ENCODE results near the gene S100A8. TPM values are rescaled to one million over a fixed set of nuclear protein-coding genes. Genes with fewer than 3 reads are reported as not detected.

Gene S100A8
- polyA plus RNA-seq, 1 donor, result 2.5 TPM

Other genes starting within 250 kb of the S100A8 start
- gene SPRR2G, start 240.2 kb downstream of the S100A8 start, polyA plus RNA-seq, result not detected
- not detected for gene LELP1, start 187.6 kb downstream of the S100A8 start, polyA plus RNA-seq
- 0.06 TPM for gene PRR9, start 173.5 kb downstream of the S100A8 start, polyA plus RNA-seq
- not detected for gene LORICRIN, start 131.4 kb downstream of the S100A8 start, polyA plus RNA-seq
- gene PGLYRP3, start 78.1 kb downstream of the S100A8 start, polyA plus RNA-seq, result not detected
- 0.31 TPM for gene PGLYRP4, start 42.2 kb downstream of the S100A8 start, polyA plus RNA-seq
- gene S100A9, start 33.2 kb downstream of the S100A8 start, polyA plus RNA-seq, result 40.3 TPM
- 0.36 TPM for gene S100A12, start 15.5 kb downstream of the S100A8 start, polyA plus RNA-seq
- not detected for gene S100A7A, start 25.4 kb upstream of the S100A8 start, polyA plus RNA-seq
- not detected for gene S100A7, start 69.6 kb upstream of the S100A8 start, polyA plus RNA-seq
- 334 TPM for gene S100A6, start 144.9 kb upstream of the S100A8 start, polyA plus RNA-seq
- gene S100A5, start 149.9 kb upstream of the S100A8 start, polyA plus RNA-seq, result 0.10 TPM
- gene S100A4, start 154.7 kb upstream of the S100A8 start, polyA plus RNA-seq, result 18.0 TPM
- not detected for gene S100A3, start 158.2 kb upstream of the S100A8 start, polyA plus RNA-seq
- 0.67 TPM for gene S100A2, start 174.8 kb upstream of the S100A8 start, polyA plus RNA-seq
- gene S100A16, start 222.1 kb upstream of the S100A8 start, polyA plus RNA-seq, result 134 TPM
- 437 TPM for gene S100A14, start 225.3 kb upstream of the S100A8 start, polyA plus RNA-seq
- gene S100A13, start 236.4 kb upstream of the S100A8 start, polyA plus RNA-seq, result 77.2 TPM
- 2.8 TPM for gene S100A1, start 237.4 kb upstream of the S100A8 start, polyA plus RNA-seq
- gene CHTOP, start 243.0 kb upstream of the S100A8 start, polyA plus RNA-seq, result 99.4 TPM